ENCODE results near the gene C20orf141. TPM values are rescaled to one million over a fixed set of nuclear protein-coding genes. Genes with fewer than 3 reads are reported as not detected.
"Not testable (repeated sequence)": the region's sequence is repeated elsewhere in the genome, so short reads cannot be mapped to it uniquely, and the experiment has no call there.

Gene C20orf141
- polyA plus RNA-seq, 3 donors = 1.4 to 2.0 TPM; not detected in 1

DNA sequence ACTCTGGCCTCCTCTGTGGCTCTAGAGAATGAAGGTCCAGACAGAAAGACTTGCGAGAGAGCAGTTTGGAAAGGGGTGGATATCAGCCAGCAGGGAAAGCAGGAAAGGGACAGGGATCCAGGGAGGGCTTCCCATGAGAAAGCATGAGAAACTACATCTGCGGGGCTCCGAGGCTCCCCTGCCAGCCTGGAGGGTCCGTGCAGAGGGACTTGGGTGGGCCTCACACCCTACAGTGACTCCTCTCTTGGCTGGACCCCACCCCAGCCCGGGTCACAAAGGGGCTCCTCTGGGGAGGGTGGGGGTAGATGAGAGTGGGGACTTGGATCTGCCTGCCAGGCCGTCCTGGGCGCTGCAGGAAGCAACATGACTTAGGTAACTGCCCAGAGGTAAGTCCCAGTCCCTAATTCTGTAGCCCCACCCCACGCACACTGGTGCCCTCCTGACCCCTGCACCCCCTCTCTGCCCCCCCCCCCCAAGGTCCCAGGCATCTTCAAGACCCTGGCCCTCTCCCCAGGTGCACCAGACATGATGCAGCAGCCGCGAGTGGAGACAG lies 1.3 kb downstream of the C20orf141 start, which contains the start of gene TMEM239:
TMEM239 (plus strand) TSS at position 335 of the 553 bp plus-strand sequence; CDS start at position 526, 191 bp downstream.
- peak within 1 kb of the TSS; percentile 17 for H3K27ac ChIP-seq (ENCODE audit: low read depth, low read length)
- 62 to 86% (median 65%) methylated on average over 7 to 10 of the region's 10 CpGs for WGBS, 3 donors

DNA sequence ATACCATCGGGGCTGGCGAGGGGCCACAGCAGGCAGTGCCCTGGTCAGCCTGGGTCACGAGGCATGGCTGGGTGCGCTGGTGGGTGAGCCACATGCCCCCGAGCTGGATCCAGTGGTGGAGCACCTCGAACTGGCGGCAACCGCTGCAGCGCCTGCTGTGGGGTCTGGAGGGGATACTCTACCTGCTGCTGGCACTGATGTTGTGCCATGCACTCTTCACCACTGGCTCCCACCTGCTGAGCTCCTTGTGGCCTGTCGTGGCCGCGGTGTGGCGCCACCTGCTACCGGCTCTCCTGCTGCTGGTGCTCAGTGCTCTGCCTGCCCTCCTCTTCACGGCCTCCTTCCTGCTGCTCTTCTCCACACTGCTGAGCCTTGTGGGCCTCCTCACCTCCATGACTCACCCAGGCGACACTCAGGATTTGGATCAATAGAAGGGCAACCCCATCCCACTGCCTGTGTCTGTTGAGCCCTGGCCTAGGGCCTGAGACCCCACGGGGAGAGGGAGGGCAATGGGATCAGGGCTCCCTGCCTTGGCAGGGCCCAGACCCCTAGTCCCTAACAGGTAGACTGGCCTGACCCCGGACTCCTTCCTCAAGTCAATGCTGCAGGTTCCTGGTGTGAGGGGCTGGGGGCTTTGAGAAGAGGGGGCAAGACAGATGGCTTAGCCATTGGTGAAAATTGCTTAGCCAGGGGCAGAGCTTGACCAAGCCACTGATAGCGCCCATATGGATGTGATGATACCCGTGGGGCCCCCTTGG lies 2.0 kb downstream of the C20orf141 start:
- WGBS, 3 donors = 67 to 88% (median 84%) methylated on average over 18 to 20 of the region's 20 CpGs
- peak overlapping the region; percentile 17 for H3K27ac ChIP-seq (ENCODE audit: low read depth, low read length)

DNA sequence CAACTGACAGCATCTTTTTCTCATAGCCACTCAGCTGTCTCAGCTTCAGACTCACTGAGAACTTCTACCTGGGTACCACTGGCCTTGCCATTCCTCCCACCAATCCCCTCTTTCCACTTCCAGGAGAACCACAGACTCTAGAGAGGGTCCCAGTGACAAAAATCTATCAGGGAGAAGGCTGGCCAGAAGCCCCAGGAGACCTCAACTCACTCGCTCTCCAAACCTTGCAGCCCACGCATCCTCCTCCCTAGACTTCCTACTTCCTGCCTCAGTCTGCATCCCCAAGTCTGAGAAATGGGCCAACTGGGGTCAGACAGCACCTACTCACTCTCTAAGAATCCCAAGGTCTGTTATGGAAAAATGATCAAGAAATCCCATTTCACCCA lies 2.5 kb downstream of the C20orf141 start:
- H3K27ac ChIP-seq (ENCODE audit: low read depth, low read length) = peak overlapping the region; percentile 17
- 78 to 89% (median 84%) methylated on average over 2 of the region's 2 CpGs for WGBS, 3 donors

DNA sequence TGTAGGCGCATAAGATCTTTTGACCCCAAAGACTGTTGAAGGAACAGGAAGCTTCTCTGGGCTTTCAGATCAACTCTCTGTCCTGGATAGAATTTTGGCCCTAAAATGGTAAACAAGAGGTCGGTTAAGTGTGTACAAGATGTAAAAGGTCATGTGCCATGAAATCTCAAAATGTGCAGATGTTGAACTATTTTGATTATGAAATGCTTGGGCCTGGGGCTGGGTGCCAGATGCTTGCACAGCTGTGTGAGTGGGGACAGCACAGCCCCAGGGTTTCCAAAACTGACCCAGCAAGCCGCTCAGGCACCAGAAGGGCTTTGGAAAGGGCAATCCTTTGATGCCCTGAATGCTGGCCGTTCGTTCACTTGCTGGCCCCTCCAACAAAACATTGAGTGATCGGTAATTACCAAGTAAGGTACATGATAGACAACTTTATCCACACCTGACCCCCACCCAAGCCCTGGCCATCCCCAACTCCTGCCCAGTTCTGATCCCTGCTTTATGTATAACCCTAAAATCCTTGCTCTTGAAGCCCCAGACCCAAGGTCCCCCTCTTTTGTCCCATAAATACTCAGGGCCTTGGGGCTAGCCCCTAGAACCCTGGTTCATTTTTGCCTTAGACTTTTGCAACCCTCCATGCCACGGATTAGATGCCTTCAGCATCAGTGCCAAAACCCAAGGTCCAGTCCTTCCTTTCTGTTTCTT lies 3.3 kb downstream of the C20orf141 start:
- no peak overlapping the region for H3K27ac ChIP-seq (ENCODE audit: low read depth, low read length)
- 72 to 76% (median 75%) methylated on average over 7 of the region's 7 CpGs for WGBS, 3 donors

DNA sequence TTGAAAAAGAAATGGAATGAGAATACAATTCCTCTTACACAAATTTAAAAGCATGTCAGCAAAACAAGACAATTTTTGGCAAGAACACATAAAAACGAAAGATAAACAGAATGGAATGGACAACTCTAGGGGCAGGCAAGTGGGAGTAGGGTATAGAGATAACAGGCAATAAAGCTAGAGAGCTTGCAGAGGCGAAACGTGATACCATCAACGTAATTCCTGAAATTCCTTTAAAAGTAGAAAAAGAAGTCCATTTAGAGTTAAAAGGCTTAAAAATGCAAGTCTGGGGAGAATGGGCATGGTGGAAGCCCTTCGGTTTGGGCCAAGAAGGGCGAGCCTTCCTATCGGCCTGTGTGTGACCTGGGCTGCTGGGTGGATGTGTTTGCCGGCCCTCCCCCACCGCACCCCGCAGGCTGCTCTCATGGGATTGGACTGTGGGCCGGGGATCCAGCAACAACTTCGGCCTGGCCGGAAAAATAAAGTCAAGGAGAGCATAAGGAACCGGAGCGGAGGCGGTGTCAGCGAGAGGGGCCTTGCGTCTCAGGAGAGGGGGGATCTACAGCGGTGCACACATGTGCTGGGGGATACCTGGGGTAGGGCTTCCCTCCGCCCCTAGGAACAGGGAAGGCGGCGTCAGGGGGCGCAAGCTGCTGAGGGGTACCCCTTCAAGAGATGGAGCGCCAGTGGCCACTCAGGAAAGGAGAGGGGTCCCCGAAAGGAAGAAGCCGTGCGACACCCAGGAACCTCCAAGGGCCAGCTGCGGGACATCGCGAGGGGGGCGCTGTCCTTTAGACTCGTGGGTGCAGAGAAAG lies 5.5 kb downstream of the C20orf141 start:
- peak overlapping the region; percentile 85 for H3K27ac ChIP-seq (ENCODE audit: low read depth, low read length)
- 26 to 35% (median 30%) methylated on average over 32 of the region's 32 CpGs for WGBS, 3 donors

DNA sequence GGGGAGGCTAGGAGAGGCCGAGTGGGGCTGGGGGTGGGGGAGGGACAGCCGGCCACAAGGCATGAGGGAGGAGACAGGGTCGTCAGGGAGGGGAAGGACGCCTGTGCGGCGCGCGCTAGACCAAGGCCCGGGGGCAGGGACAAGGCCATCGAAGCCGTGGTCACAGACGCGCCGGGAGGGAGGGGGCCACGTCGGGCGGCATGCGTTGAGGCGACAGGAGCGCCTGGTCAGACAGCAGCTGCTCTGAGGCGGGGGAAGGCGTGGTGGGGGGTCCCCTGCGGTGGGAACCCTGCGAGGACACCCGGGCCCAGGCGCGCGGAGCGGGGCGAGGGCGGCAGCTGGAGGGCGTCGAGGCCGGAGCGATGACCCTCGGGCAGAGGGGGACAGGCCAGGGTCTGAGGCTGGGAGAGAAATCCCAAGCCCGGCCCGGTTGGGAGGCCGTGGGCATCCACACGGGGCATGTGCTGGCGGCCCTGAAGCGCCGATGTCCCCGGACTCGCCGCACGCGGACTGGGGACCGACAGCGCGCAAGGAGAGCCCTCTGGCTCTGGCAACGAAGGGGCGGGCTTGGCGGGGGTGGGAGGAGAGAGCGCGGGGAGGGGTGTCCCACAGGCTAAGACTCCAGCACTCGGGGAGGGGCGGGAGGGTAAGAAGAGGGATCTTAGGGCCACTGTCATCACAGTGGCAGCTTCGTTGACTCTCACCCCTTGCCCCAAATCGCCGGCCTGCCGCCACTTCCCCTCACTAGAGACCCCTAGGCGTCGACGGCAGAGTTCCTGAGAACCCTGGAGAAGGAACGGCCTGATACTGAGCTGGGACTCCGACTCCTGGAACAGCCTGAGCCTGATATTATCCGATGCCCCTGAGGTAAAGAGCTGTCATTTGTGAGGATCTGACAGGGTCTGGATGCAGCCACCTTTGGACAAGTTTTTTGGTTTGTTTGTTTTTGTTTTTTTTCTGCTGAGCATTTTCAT lies 6.4 kb downstream of the C20orf141 start:
- peak overlapping the region; percentile 85 for H3K27ac ChIP-seq (ENCODE audit: low read depth, low read length)
- 4 to 13% (median 10%) methylated on average over 59 to 68 of the region's 68 CpGs for WGBS, 3 donors

DNA sequence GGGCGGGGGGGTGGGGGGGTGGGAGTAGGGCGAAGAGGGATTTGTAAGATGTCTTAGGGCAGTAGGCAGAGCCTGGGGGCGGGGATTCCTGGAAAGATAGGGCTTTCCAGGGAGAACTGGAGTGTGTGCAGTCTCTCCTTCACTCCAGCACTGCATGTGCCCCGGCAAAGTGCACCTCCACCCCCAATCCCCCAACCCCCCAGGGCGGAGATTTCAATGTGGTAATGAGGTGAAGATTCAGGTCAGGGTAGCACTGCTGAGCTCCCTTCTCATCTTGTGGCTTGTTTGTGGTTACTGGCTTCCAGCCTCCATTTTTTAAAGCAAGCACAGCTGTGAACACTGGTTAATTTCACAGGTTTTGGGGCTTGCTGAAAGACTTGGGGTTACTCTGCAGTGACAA lies 7.3 kb downstream of the C20orf141 start:
- 9 to 30% (median 15%) methylated on average over 5 of the region's 5 CpGs for WGBS, 3 donors
- no peak overlapping the region for H3K27ac ChIP-seq (ENCODE audit: low read depth, low read length)

DNA sequence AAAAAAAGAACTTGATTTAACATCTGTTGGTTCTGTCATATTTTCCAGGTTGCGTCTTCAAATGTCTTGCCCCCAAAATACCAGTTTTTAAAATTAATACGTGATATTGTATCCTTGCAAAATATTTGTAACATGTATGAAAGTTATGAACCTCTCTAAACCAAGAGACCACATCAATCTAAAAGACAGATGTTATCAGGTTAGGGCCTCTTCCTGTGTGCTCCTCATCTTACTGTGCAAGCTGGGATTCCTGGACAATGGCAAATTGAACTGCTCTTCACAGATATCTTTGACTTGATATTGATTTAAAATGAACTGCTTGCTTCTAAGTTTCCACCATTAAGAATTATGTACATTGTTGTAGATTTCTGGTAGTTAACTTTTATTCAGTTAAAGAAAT lies 11.0 kb downstream of the C20orf141 start:
- no peak overlapping the region for H3K27ac ChIP-seq (ENCODE audit: low read depth, low read length)
- WGBS, 3 donors = 82 to 91% (median 86%) methylated on average over 2 of the region's 2 CpGs

DNA sequence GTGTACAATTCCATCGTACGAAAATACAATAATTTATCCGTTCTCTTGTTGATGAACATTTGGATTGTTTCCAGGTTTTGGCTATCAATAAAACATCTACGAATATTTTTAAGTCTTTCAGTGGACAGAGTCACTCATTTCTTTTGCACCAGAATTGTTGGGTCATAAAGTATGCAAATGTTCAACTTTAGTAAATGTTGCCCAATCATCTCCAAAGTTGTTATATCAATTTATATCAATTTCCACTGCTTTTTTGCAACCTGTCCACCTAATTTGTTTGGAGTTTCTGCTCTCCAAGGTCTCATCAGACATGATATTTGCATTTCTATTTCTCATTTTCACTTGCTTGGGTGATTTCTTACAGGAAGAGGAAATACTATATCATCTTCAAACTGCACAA lies 11.9 kb downstream of the C20orf141 start:
- WGBS, 3 donors = 83 to 90% (median 88%) methylated on average over 4 of the region's 4 CpGs

DNA sequence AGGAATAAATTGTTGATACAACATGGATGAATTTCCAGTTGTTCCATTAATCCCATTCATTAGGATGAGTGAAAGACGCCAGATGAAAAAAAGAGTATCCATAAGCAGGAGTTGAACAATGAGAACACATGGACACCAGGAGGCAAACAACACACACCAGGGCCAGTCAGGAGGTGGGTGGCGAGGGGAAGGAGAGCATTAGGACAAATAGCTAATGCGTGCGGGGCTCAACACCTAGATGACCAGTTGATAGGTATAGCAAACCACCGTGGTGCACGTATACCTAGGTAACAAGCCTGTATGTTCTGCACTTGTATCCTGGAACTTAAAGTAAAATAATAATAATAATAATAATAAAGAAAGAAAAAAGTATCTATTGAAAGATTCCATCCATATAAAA lies 14.6 kb downstream of the C20orf141 start:
- WGBS, 3 donors = 63 to 80% (median 80%) methylated on average over 6 of the region's 6 CpGs
- no peak overlapping the region for H3K27ac ChIP-seq (ENCODE audit: low read depth, low read length)

More for the DNA sequence above, 11.9 kb downstream of the C20orf141 start:
- no peak overlapping the region for H3K27ac ChIP-seq (ENCODE audit: low read depth, low read length)

DNA sequence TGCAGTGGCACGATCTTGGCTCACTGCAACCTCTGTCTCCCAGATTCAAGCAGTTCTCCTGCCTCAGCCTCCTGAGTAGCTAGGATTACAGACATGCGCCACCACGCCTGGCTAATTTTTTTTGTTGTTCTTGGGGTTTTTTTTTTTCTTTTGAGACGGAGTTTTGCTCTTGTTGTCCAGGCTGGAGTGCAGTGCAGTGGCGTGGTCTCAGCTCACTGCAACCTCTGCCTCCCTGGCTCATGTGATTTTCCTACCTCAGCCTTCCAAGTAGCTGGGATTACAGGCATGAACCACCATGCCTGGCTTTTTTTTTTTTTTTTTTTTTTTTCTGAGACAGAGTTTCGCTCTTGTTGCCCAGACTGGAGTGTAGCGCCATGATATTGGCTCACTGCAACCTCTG lies 16.4 kb downstream of the C20orf141 start:
- WGBS, 3 donors = 83 to 90% (median 87%) methylated on average over 6 to 7 of the region's 7 CpGs
- H3K27ac ChIP-seq (ENCODE audit: low read depth, low read length) = not testable (repeated sequence)

DNA sequence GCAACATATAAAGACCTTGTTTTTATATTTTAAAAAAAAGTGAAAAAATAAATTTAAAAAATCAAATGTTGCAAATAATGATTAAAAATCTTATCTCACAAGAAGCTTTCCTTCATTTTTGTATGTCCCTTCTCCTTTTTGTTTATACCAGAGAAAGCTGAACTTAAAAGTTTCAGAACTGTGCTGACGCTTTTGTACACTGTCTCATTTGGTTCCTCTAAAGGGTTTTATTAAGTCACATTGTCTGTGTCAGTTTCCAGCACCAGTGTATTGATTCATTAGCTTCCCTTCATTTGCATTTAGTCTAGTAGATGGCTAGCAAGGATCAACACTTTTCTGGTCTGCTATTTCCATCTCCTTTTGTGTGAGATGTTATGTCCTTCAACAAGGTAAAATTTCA lies 19.0 kb downstream of the C20orf141 start:
- 71 to 85% (median 83%) methylated on average over 1 of the region's 1 CpG for WGBS, 3 donors
- H3K27ac ChIP-seq (ENCODE audit: low read depth, low read length) = no peak overlapping the region

DNA sequence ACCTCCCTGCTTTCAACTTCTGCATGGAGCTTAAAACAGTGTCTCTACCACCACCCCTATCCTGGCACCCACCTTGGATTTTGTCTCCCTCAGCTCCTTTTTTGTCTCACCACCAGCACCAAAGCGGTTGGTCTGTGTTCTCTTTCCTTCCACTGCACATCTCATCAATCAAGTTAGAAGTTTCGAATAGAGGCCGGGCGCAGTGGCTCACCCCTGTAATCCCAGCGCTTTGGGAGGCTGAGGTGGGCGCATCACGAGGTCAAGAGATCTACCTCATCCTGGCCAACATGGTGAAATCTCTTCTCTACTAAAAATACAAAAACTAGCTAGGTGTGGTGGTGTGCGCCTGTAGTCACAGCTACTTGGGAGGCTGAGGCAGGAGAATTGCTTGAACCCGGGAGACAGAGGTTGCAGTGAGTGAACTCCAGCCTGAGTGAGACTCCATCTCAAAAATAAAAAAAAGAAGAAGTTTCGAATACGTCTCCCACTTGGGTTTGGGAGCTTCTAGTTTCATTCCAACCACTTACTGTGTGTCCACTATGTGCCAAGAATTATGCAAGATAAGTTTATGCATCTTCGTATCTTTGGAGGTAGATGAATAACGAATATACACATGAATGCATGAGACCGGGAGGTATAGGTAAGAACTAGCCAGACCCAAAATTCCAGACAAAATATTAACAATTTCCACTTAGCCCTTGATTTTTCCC lies 19.8 kb downstream of the C20orf141 start:
- H3K27ac ChIP-seq (ENCODE audit: low read depth, low read length) = no peak overlapping the region
- WGBS, 3 donors = 89 to 94% (median 90%) methylated on average over 14 of the region's 14 CpGs

DNA sequence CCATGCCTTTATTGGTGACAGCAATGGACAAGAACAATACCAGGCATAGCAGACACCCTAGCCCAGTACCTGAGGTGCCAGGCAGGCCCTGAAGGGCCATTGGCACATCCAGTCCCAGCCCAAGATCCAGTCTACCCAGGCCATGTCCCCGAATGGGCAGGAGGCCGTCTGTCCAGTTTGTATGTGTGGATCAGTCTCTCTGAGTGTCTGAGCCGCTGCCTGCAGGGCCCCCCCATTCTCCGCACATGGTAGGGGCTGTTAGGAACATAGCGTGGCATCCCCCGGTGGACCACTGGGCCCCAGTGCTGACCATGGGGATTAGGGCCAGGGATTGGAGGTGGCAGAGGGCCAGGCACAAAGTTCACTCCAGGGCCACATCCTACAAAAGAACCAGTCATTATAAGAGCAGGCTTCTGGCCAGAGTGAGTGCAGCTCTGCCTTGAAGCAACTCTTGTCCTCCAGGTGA lies 20.6 kb downstream of the C20orf141 start:
- no peak overlapping the region for H3K27ac ChIP-seq (ENCODE audit: low read depth, low read length)
- WGBS, 3 donors = 88 to 93% (median 92%) methylated on average over 6 of the region's 6 CpGs

DNA sequence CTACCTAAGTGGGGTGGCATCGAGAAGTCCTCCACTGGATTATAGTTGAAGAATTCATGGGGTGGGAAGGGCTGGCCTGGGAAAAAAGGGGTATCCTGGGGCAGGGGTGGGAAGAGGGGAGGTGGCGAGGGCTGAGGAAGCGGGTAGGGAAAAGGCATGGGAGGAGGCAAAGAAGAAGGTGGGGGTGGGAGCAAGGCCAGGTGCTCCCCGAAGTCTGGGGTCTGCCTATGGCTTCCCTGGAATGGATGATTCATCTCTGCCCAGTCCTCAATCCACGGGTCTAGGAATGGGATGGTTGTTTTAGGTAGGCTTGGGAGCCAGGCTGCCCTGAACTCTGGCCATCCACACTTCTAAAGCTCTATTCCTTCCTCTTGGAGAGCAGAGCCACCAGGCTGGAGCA lies 21.2 kb downstream of the C20orf141 start:
- 84 to 95% (median 85%) methylated on average over 5 of the region's 5 CpGs for WGBS, 3 donors
- no peak overlapping the region for H3K27ac ChIP-seq (ENCODE audit: low read depth, low read length)

DNA sequence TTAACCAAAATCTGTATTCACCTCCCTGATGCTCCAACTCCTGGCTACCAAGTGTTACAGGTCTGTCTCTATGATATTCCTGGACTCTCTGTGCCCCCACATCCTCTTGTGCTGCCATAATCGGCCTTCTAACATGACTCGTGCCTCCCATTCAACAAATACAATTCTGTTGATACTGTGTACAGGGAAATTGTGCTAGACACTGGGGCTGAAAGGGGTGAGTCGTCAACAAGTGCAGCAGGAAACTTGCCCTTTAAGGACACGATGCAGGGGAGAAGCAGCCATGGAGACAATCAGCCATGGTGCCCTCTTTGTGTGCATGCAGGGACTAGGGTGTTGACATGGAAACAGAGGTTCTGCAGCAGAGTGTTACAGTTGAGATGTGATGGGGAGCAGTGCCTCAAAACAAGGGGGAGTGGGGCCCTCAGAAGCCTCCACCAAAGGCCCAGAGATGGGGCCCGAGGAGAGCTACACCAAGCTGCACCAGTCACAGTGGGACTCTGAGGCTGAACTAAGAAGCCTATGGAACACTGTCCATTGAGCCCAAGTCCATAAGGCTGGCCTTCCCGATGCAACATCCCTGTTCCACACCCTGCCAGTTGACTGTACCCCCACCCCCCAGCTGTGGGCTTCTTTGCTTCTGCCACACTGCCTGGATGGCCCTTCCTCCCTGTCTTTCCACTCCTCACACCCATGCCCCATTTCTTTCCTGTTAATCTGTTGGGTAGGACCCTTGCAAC lies 22.6 kb downstream of the C20orf141 start:
- 90 to 93% (median 91%) methylated on average over 6 of the region's 6 CpGs for WGBS, 3 donors
- H3K27ac ChIP-seq (ENCODE audit: low read depth, low read length) = no peak overlapping the region
